Loucy (cell line): ENCODE measurements around the gene ADAMTS20.

Experiments
- EZH2phosphoT487 ChIP-seq: fragments of 200-600 bp; IDR thresholded peaks from 2 replicates; pipeline ENCODE4 v1.6.1; 2018; ENCODE audit warnings: antibody characterized with exemption, mild to moderate bottlenecking, moderate library complexity, borderline replicate concordance
- TF ChIP-seq, protein P1 (sequence below): fragments of 200-600 bp; sonication (generic); conservative IDR thresholded peaks from 2 replicates; pipeline ENCODE4 v1.5.1; 2014; ENCODE audit warnings: mild to moderate bottlenecking, antibody characterized with exemption, low read length

DNA sequence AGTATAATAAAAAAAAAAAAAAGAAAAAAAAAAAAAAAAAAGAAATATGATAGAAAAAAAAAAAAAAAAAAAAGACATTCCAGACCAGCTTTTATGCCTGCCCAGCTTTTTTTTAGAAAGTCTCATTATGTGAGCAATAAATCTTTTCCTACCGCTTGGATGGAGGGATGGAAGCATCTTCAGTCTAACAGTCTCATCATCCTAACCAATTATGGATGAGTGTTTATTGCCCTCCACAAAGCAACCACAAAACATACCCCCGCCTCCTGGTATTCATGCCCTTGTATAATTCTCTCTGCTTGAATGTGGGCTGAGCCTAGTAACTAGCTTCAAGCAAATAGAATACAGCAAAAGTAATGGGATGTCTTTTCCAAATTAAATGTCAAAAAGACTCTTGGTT is 33.7 kb upstream of the ADAMTS20 start:
- TF ChIP-seq, protein P1, sequence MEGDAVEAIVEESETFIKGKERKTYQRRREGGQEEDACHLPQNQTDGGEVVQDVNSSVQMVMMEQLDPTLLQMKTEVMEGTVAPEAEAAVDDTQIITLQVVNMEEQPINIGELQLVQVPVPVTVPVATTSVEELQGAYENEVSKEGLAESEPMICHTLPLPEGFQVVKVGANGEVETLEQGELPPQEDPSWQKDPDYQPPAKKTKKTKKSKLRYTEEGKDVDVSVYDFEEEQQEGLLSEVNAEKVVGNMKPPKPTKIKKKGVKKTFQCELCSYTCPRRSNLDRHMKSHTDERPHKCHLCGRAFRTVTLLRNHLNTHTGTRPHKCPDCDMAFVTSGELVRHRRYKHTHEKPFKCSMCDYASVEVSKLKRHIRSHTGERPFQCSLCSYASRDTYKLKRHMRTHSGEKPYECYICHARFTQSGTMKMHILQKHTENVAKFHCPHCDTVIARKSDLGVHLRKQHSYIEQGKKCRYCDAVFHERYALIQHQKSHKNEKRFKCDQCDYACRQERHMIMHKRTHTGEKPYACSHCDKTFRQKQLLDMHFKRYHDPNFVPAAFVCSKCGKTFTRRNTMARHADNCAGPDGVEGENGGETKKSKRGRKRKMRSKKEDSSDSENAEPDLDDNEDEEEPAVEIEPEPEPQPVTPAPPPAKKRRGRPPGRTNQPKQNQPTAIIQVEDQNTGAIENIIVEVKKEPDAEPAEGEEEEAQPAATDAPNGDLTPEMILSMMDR = no peak
- TF ChIP-seq EZH2phosphoT487 = no peak
